PC-9 (cell line): ENCODE measurements around the gene APOB.

ENCODE experiments used
- CTCF ChIP-seq: fragments of 200-600 bp; sonication (generic); conservative IDR thresholded peaks from 2 replicates; pipeline ENCODE4 v1.6.1; 2017; ENCODE audit warnings: mixed run types, antibody characterized with exemption, mild to moderate bottlenecking, moderate library complexity
- EZH2 ChIP-seq: fragments of 200-600 bp; sonication (generic); IDR thresholded peaks from 2 replicates; pipeline ENCODE4 v1.8.0; 2017; ENCODE audit warnings: antibody characterized with exemption, low read depth

- no peak for TF ChIP-seq EZH2
- no peak for TF ChIP-seq CTCF
Measured at GRCh38 chr2:21014364-21015280, 29.3 kb downstream of the APOB start.
